Measurements from ENCODE around the gene BBS2. TPM values are rescaled to one million over a fixed set of nuclear protein-coding genes. Genes with fewer than 3 reads are reported as not detected.

Gene BBS2
- total RNA-seq, 1 donor from 2014 or later = 29.0 TPM

- Histone ChIP-seq H3K27ac (ENCODE audit: low read depth, low read length) (no peak overlapping the region), H3K4me2 (ENCODE audit: low read length) (no peak overlapping the region), H3K79me2 (ENCODE audit: insufficient read depth, low read length) (no peaks in the 10 kb centered on the region), H2AFZ (ENCODE audit: low read depth, low read length) (no peak overlapping the region), H3K9me3 (ENCODE audit: insufficient read depth, low read depth, low read length) (no peaks in the 10 kb centered on the region), H3K36me3 (ENCODE audit: insufficient read depth, low read length) (peaks cover 57% of the 10 kb centered on the region), H3K4me3 (ENCODE audit: insufficient read depth, low read depth, low read length) (no peak overlapping the region), H3K9ac (ENCODE audit: low read length) (no peak overlapping the region), H3K27me3 (ENCODE audit: insufficient read depth, low read length) (no peaks in the 10 kb centered on the region), H4K20me1 (ENCODE audit: insufficient read depth, low read length) (no peaks in the 10 kb centered on the region), H3K4me1 (ENCODE audit: insufficient read depth, low read length) (peaks cover 12% of the 10 kb centered on the region)
- no peak for TF ChIP-seq EZH2 (IDR thresholded peaks at IDR 0.05; ENCODE audit: insufficient read depth, low read length)
- no peak for TF ChIP-seq CTCF (IDR thresholded peaks at IDR 0.05; ENCODE audit: insufficient read depth, low read depth, low read length)
- FAIRE-seq (no peak), DNase-seq (ENCODE audit: low read depth) (no peak)
- Mint-ChIP-seq H3K36me3 (ENCODE audit: low read depth, unreplicated experiment) (peaks cover 23% of the 10 kb centered on the region), H3K4me1 (ENCODE audit: low read depth, unreplicated experiment) (peaks cover 21% of the 10 kb centered on the region), H3K27me3 (ENCODE audit: low read depth, unreplicated experiment) (no peaks in the 10 kb centered on the region), H3K4me3 (ENCODE audit: unreplicated experiment) (no peak overlapping the region), H3K9me3 (ENCODE audit: unreplicated experiment) (no peaks in the 10 kb centered on the region), H3K27ac (ENCODE audit: unreplicated experiment) (no peak overlapping the region)
Observed at GRCh38 chr16:56475201-56475600, 44.6 kb downstream of the BBS2 start.

- no peaks in the 10 kb centered on the region for H3K4me1 Mint-ChIP-seq (ENCODE audit: low read depth, unreplicated experiment)
- TF ChIP-seq EZH2 (IDR thresholded peaks at IDR 0.05; ENCODE audit: insufficient read depth, low read length) (no peak), CTCF (IDR thresholded peaks at IDR 0.05; ENCODE audit: insufficient read depth, low read depth, low read length) (no peak)
Observed at GRCh38 chr16:56470666-56471065, 49.2 kb downstream of the BBS2 start.

GRCh38 chr16:56470232-56470631, 49.6 kb downstream of the BBS2 start:
- H3K9me3 Mint-ChIP-seq (ENCODE audit: unreplicated experiment) = no peaks in the 10 kb centered on the region
- Histone ChIP-seq H3K36me3 (ENCODE audit: insufficient read depth, low read length) (peaks cover 79% of the 10 kb centered on the region), H3K4me2 (ENCODE audit: low read length) (no peak overlapping the region), H3K27ac (ENCODE audit: low read depth, low read length) (no peak overlapping the region), H3K9me3 (ENCODE audit: insufficient read depth, low read depth, low read length) (no peaks in the 10 kb centered on the region), H3K4me3 (ENCODE audit: insufficient read depth, low read depth, low read length) (no peak overlapping the region), H3K4me1 (ENCODE audit: insufficient read depth, low read length) (no peaks in the 10 kb centered on the region), H3K9ac (ENCODE audit: low read length) (no peak overlapping the region), H3K79me2 (ENCODE audit: insufficient read depth, low read length) (no peaks in the 10 kb centered on the region), H3K27me3 (ENCODE audit: insufficient read depth, low read length) (no peaks in the 10 kb centered on the region), H2AFZ (ENCODE audit: low read depth, low read length) (no peak overlapping the region), H4K20me1 (ENCODE audit: insufficient read depth, low read length) (no peaks in the 10 kb centered on the region)
- H3K36me3 Mint-ChIP-seq (ENCODE audit: low read depth, unreplicated experiment) = peaks cover 15% of the 10 kb centered on the region
- DNase-seq (ENCODE audit: low read depth) (no peak), FAIRE-seq (no peak)
- no peak overlapping the region for H3K27ac Mint-ChIP-seq (ENCODE audit: unreplicated experiment)
- no peaks in the 10 kb centered on the region for H3K4me1 Mint-ChIP-seq (ENCODE audit: low read depth, unreplicated experiment)
- no peak for TF ChIP-seq CTCF (IDR thresholded peaks at IDR 0.05; ENCODE audit: insufficient read depth, low read depth, low read length)
- no peak for TF ChIP-seq EZH2 (IDR thresholded peaks at IDR 0.05; ENCODE audit: insufficient read depth, low read length)
- H3K27me3 Mint-ChIP-seq (ENCODE audit: low read depth, unreplicated experiment) = no peaks in the 10 kb centered on the region
- peak overlapping the region; percentile 11 for H3K4me3 Mint-ChIP-seq (ENCODE audit: unreplicated experiment)

More at GRCh38 chr16:56470666-56471065, 49.2 kb downstream of the BBS2 start:
- no peaks in the 10 kb centered on the region for H3K9me3 Mint-ChIP-seq (ENCODE audit: unreplicated experiment)
- Histone ChIP-seq H2AFZ (ENCODE audit: low read depth, low read length) (no peak overlapping the region), H3K4me1 (ENCODE audit: insufficient read depth, low read length) (no peaks in the 10 kb centered on the region), H3K9ac (ENCODE audit: low read length) (no peak overlapping the region), H3K79me2 (ENCODE audit: insufficient read depth, low read length) (no peaks in the 10 kb centered on the region), H3K36me3 (ENCODE audit: insufficient read depth, low read length) (peaks cover 83% of the 10 kb centered on the region), H4K20me1 (ENCODE audit: insufficient read depth, low read length) (no peaks in the 10 kb centered on the region), H3K4me2 (ENCODE audit: low read length) (no peak overlapping the region), H3K4me3 (ENCODE audit: insufficient read depth, low read depth, low read length) (no peak overlapping the region), H3K9me3 (ENCODE audit: insufficient read depth, low read depth, low read length) (no peaks in the 10 kb centered on the region), H3K27me3 (ENCODE audit: insufficient read depth, low read length) (no peaks in the 10 kb centered on the region), H3K27ac (ENCODE audit: low read depth, low read length) (no peak overlapping the region)
- no peak overlapping the region for H3K27ac Mint-ChIP-seq (ENCODE audit: unreplicated experiment)
- H3K4me3 Mint-ChIP-seq (ENCODE audit: unreplicated experiment) = peak overlapping the region; percentile 11
- no peaks in the 10 kb centered on the region for H3K27me3 Mint-ChIP-seq (ENCODE audit: low read depth, unreplicated experiment)
- H3K36me3 Mint-ChIP-seq (ENCODE audit: low read depth, unreplicated experiment) = peaks cover 15% of the 10 kb centered on the region
- FAIRE-seq (no peak), DNase-seq (ENCODE audit: low read depth) (no peak)

Data from astrocyte (in vitro differentiated cells and primary cell).